ENCODE measurements around the gene OGFOD1.

OGFOD1 gene

DNA sequence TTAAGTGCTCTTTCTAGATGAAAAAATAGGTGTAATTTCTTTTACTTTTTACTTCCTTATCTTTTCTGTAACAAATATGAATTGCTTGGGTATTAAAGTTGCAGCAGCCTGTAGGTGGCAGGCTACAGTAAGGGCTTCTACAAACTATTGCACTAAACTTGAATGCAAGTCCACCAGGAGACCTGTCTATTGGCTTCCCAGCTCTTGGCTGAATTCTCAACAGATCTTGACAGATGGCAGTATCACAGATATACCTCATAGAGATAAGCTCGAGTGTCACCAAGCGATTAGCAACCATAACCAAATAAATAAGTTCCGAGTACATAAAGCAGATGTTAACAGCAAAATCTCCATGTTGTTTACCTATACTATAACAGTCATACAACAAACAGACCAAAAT lies 62.6 kb downstream of the OGFOD1 start:
- H3K4me3 Mint-ChIP-seq = no peak overlapping the region
- no peak overlapping the region for H3K27ac Mint-ChIP-seq
- peaks cover 35% of the 10 kb centered on the region for H3K36me3 Mint-ChIP-seq (ENCODE audit: low read depth)

DNA sequence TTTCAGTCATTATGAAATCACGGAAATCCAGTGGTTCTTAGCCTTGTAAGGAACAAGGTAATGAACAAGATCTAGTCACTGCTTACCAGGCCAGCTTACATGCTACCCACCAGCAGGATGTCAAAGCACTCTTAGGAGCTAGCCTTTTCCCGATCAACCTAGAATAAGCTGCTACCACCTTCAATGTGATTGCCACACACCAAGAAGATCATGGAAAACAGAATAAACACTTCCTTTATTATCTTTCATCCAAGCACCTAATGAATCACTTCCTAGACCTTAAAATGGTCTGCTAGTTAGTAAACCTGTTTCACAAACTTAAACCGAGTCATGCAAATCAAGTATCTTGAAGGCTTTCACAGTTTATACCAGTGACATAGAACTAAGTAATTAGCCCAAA lies 63.5 kb downstream of the OGFOD1 start:
- Mint-ChIP-seq H3K27ac (no peak overlapping the region), H3K27me3 (no peaks in the 10 kb centered on the region), H3K4me1 (ENCODE audit: low read depth) (peaks cover 55% of the 10 kb centered on the region), H3K9me3 (no peaks in the 10 kb centered on the region), H3K36me3 (ENCODE audit: low read depth) (peaks cover 30% of the 10 kb centered on the region), H3K4me3 (no peak overlapping the region)
- DNase-seq = no peak

More for the DNA sequence above, 62.6 kb downstream of the OGFOD1 start:
- Mint-ChIP-seq H3K9me3 (no peaks in the 10 kb centered on the region), H3K27me3 (no peaks in the 10 kb centered on the region), H3K4me1 (ENCODE audit: low read depth) (peaks cover 54% of the 10 kb centered on the region)
- peak; percentile 36 for DNase-seq

DNA sequence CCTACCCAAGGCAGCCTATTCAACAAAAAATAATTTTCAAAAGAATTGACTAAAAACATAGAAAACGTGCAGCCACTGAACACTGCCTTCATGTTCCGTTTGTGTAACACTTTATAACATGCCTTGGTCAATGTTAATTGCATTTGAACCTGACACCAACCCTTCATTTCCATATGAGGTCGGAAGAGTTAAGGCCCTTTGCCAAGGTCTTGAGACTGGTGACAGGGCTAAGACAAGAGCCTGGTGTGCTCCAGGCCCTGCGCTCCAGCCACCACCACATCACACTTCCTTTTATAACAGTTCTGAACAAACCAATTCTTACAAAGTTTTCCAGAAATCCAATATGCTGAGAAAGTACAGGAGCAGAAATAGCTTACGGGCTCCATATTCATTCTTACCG lies 64.3 kb downstream of the OGFOD1 start:
- Mint-ChIP-seq H3K27me3 (no peaks in the 10 kb centered on the region), H3K4me3 (no peak overlapping the region), H3K36me3 (ENCODE audit: low read depth) (peaks cover 23% of the 10 kb centered on the region), H3K27ac (no peak overlapping the region), H3K9me3 (no peaks in the 10 kb centered on the region), H3K4me1 (ENCODE audit: low read depth) (peaks cover 62% of the 10 kb centered on the region)
- DNase-seq = no peak

DNA sequence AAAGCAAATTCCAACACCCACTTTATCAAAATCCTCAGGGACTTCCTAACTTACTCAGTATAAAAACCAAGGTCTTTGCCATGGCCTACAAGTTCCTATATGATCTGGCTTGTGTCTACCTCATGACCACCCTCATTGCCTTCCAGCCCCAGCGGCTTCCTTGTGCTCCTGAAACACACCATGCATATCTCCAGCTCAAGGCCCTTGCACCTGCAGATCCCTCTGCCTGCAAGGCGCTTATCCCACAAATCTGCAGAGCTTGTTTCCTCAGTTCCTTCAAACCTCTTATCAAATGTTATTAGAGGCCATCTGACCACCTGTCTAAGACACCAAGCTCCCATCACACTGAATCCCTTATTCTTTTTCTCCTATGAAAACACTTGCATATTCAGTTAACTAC lies 65.9 kb downstream of the OGFOD1 start:
- no peak overlapping the region for H3K4me3 Mint-ChIP-seq
- H3K27ac Mint-ChIP-seq = no peak overlapping the region
- H3K27me3 Mint-ChIP-seq = no peaks in the 10 kb centered on the region

GRCh38 chr16:56518425-56518824 lies 67.1 kb downstream of the OGFOD1 start:
- H3K27me3 Mint-ChIP-seq = no peaks in the 10 kb centered on the region
- no peak for DNase-seq
- peak overlapping the region; percentile 87 for H3K4me3 Mint-ChIP-seq
- no peaks in the 10 kb centered on the region for H3K9me3 Mint-ChIP-seq
- peaks cover 60% of the 10 kb centered on the region for H3K4me1 Mint-ChIP-seq (ENCODE audit: low read depth)
- peaks cover 3% of the 10 kb centered on the region for H3K36me3 Mint-ChIP-seq (ENCODE audit: low read depth)
- no peak overlapping the region for H3K27ac Mint-ChIP-seq

More for the DNA sequence above, 65.9 kb downstream of the OGFOD1 start:
- no peak for DNase-seq
- H3K4me1 Mint-ChIP-seq (ENCODE audit: low read depth) = peaks cover 62% of the 10 kb centered on the region
- peaks cover 10% of the 10 kb centered on the region for H3K36me3 Mint-ChIP-seq (ENCODE audit: low read depth)
- no peaks in the 10 kb centered on the region for H3K9me3 Mint-ChIP-seq

- Mint-ChIP-seq H3K4me1 (ENCODE audit: low read depth) (peaks cover 50% of the 10 kb centered on the region), H3K4me3 (peak within 1 kb of the TSS; percentile 87), H3K9me3 (no peaks in the 10 kb centered on the region)
These were observed 68.3 kb downstream of the OGFOD1 start, which contains the start of gene BBS2 for GRCh38 chr16:56519459-56520250. TSS of gene BBS2 (minus strand) at chr16:56520024. CDS start at chr16:56519862, 162 bp downstream.

GRCh38 chr16:56520251-56520577 lies 68.9 kb downstream of the OGFOD1 start:
- peaks cover 3% of the 10 kb centered on the region for H3K36me3 Mint-ChIP-seq (ENCODE audit: low read depth)
- peak overlapping the region; percentile 85 for H3K27ac Mint-ChIP-seq
- DNase-seq = no peak
- H3K9me3 Mint-ChIP-seq = no peaks in the 10 kb centered on the region
- peak overlapping the region; percentile 87 for H3K4me3 Mint-ChIP-seq
- H3K4me1 Mint-ChIP-seq (ENCODE audit: low read depth) = peaks cover 44% of the 10 kb centered on the region
- H3K27me3 Mint-ChIP-seq = no peaks in the 10 kb centered on the region

More at GRCh38 chr16:56519459-56520250, 68.3 kb downstream of the OGFOD1 start, which contains the start of gene BBS2:
- Mint-ChIP-seq H3K27ac (peak within 1 kb of the TSS; percentile 85), H3K36me3 (ENCODE audit: low read depth) (peaks cover 3% of the 10 kb centered on the region), H3K27me3 (no peaks in the 10 kb centered on the region)
- DNase-seq = peak; percentile 95

DNA sequence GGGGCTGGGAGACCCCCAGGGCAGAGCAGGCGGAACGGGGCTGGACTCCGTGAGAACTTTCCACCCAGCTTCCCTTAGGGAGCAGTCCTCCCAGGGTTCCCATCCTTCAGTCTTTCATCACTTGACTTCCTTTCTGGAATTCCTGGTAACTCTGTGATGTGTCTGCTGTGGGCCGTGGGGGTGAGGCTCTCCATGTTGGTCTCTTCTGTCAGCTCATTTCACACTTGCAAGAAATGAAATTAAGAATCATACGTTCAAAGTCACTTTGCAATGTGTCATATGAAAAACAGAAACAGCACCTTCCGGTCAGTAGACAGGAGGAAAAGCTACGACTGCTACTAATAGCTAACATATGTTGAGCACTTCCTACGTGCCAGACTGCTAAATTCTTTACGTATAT lies 73.9 kb downstream of the OGFOD1 start:
- Mint-ChIP-seq H3K4me1 (ENCODE audit: low read depth) (peaks cover 6% of the 10 kb centered on the region), H3K27me3 (no peaks in the 10 kb centered on the region), H3K4me3 (no peak overlapping the region), H3K36me3 (ENCODE audit: low read depth) (no peaks in the 10 kb centered on the region), H3K27ac (no peak overlapping the region), H3K9me3 (no peaks in the 10 kb centered on the region)
- no peak for DNase-seq

Data from activated T-cell treated with anti-CD3 and anti-CD28 coated beads, Interleukin-2, amount 50 U/mL, for 24 hours (primary cell).